ENCODE data around the gene SLC10A2.

DNA sequence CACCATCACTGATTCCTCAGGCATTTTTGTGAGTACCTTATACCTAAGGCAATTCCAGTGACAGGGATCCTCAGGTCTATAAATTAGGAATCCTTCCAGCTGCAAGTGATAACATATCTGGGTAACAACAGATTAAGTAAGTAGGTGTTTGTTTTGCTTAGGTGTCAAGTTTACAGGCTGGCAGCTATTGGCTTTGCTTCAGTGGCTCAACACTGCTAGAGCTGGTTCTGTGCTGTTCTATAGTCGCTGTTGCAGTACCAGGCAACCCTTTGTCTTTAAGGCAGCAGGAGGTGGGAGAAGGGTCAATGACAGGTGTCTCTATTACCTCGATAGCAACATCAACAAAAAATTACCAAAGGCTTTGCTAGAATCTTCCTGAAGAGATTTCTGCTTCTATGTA lies 27.0 kb downstream of the SLC10A2 start:
- TF ChIP-seq, protein P1, sequence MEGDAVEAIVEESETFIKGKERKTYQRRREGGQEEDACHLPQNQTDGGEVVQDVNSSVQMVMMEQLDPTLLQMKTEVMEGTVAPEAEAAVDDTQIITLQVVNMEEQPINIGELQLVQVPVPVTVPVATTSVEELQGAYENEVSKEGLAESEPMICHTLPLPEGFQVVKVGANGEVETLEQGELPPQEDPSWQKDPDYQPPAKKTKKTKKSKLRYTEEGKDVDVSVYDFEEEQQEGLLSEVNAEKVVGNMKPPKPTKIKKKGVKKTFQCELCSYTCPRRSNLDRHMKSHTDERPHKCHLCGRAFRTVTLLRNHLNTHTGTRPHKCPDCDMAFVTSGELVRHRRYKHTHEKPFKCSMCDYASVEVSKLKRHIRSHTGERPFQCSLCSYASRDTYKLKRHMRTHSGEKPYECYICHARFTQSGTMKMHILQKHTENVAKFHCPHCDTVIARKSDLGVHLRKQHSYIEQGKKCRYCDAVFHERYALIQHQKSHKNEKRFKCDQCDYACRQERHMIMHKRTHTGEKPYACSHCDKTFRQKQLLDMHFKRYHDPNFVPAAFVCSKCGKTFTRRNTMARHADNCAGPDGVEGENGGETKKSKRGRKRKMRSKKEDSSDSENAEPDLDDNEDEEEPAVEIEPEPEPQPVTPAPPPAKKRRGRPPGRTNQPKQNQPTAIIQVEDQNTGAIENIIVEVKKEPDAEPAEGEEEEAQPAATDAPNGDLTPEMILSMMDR (conservative IDR thresholded peaks at IDR 0.05 in 1 of 2, IDR thresholded peaks at IDR 0.05 in 1 of 2; ENCODE audit: extremely low read depth in 1 of 2, insufficient read depth in 1 of 2, low read depth in 1 of 2, low read length in 2 of 2), result no peak
- no peak for TF ChIP-seq EZH2 (IDR thresholded peaks at IDR 0.05; ENCODE audit: borderline replicate concordance, low read length)
